ENCODE measurements around the gene MEIS2.

DNA sequence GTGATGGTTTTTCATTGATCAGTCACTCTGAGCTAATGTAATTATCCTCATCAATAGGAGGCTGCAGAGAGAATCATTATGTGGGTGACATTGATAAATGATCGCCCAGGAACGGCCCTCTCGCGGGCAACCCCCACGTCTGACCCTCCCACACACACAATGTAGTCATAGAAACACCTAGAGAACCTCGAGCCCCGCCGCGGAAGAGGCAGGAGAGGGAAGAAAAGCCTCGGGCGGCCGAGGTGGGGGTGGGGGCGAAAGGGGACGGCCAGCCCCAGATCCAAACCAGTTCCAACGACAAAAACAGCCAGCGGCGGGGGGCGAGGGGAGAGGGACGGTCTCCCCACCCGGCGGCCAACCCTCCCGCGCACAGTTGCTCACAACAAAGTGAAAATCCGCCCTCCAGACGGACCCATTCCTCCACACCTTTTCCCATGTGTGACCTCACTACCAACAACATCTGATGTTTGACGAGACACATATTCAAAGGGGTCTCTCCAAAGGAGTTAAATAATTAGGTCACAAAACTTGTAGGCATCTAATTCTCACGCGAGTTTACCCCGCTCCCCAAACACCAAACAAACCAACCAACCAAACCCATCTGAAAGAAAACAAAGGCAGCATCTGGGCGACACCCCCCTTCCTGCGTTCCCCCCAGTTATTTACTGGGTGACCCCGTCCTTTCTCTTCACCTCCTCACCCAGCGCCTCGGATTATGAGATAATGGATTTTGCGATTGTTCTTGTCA is 213.0 kb downstream of the MEIS2 start:
- TF ChIP-seq POLR2A (IDR thresholded peaks at IDR 0.05) = no peak
- TF ChIP-seq, protein P1, sequence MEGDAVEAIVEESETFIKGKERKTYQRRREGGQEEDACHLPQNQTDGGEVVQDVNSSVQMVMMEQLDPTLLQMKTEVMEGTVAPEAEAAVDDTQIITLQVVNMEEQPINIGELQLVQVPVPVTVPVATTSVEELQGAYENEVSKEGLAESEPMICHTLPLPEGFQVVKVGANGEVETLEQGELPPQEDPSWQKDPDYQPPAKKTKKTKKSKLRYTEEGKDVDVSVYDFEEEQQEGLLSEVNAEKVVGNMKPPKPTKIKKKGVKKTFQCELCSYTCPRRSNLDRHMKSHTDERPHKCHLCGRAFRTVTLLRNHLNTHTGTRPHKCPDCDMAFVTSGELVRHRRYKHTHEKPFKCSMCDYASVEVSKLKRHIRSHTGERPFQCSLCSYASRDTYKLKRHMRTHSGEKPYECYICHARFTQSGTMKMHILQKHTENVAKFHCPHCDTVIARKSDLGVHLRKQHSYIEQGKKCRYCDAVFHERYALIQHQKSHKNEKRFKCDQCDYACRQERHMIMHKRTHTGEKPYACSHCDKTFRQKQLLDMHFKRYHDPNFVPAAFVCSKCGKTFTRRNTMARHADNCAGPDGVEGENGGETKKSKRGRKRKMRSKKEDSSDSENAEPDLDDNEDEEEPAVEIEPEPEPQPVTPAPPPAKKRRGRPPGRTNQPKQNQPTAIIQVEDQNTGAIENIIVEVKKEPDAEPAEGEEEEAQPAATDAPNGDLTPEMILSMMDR (IDR thresholded peaks at IDR 0.05) = no peak

Data from vagina (tissue), 2 donors.